Measurements from ENCODE around the gene FAM107A.
A peak's percentile ranks its signal among the peaks of the same experiment; 100 is the strongest.

Gene FAM107A

DNA sequence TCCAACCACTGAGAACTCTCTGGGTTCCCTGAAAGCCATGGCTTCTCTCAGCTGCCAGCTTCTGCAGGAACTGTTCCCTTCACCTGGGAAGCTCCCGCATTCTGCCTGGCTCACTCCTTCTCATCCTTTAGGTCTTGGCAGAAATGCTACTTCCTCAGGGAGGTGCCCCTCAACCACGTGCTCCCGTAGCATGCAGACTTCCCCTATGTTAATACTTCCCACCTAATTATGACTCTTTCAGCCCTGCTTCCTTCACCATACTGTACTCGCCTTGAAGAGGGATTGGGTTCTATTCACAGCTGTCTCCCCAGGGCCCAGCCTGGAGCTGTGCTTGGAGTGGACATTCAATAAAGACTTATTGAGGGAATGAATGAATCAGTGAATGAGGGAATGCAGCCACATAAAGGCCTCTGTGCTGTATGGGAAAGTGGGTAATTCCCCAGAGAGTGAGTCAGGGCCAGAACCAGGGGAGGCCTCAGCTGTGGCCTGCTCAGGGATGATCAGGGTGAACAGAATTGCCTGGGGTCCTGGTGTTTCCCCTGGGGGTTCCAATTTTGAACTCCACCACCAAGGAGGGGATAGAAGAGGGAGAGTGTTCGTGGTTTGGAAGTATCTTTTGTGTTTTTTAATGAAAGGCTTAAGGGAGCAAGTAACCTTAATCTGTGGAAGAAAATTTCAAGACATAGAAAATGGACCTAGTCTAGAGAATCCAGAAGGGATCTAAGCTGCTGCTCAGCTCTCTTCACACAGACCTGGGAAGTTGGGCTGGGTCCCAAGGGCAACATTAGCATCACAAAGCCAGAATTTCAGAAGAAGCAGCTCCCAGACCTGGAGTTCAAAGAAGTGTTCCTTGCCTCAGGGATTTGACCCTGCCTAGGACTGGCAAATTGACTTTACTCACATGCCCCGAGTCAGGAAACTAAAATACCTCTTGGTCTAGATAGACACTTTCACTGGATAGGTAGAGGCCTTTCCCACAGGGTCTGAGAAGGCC lies 14.6 kb upstream of the FAM107A start:
- DNase-seq = no peak

GRCh38 chr3:58588030-58588614 lies 10.9 kb upstream of the FAM107A start:
- peak; percentile 21 for DNase-seq

DNA sequence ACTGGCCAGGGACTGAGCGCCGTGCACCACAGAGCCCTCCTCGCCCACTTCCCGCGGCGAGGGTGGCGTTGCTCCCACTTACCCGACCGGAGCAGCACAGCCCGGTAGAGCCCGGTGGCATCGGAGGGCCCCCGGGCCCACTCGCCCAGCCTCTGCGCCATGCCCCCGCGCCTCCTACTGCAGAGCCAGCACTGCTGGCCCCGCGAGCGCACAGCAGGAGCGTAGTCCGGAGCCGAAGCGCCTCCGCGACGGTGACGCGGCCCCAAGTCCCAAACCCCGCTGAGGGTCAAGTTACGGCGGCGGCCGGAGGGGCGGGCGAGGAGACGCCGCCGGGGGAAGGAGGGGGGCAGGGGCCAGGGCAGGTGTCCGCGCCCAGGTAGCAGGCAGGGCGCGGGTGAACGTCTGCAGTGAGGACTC lies 9.6 kb upstream of the FAM107A start:
- DNase-seq = no peak

DNA sequence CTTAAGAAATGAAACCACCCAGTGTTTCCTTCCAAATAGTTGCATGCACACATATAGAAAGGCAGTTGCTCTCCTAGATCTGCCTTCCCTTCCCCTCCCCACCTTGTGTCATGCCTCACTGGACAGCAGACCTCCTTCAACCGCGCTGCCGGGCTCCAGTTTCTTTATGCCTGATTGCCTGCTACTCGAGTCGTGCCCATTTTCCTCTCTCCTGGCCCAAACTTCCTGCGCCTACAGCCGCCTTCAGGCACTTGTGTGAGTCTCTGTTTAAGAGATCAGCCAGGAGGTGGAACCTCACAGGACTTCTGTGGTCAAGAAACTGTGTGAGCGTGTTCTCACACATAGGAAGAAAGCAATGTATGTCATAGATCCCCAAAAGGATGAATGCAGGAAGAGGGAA lies 8.8 kb upstream of the FAM107A start:
- no peak for DNase-seq

- DNase-seq = peak; percentile 66
Observed at GRCh38 chr3:58585005-58585786, 8.0 kb upstream of the FAM107A start.

DNA sequence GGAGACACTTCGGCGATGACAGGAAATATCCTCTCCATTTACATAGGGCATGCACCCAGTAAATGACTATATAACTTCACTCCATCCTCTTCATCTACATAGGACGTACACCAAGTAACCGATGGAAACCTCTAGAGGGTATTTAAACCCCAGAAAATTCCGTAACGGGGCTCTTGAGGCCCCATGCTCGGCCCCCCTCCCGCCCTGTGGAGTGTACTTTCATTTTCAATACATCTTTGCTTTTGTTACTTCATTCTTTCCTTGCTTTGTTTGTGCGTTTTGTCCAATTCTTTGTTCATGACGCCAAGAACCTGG lies 7.5 kb upstream of the FAM107A start:
- DNase-seq = no peak

DNA sequence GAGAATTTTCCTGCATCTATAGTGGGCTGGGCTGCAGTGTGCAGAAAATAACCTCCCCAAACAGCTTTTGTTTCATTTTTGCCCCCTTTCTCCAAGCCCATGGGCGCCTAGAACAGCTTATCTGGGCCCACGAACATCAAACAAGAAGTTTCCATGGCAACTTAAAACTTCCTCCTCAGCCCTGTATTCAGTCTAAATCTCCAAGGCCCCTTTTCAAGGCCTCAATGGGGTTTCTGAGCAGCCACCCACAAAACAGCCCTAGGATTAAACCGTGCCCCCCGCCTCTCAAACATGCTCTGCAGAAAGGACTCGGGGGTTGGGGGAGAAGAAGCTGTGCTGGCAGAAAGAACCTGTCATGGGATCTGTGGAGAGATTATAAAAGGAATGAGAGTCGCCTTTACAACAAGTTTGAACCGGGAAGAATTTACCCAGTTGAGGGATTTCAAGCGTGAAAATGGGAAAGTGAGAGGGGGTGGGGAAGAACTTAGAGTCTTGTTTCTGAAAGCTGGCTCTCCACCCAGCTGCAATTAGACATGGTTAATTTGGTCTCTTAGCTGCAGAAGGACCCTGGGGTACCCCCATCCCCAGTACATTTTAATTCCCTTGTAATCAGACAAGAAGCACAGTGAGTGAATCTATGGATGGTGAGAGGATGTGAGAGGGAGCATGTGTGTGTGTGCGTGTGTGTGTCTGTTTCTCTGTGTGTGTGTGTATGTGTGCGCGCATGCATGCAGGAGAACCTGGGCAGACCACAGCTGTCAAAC lies 4.3 kb upstream of the FAM107A start:
- DNase-seq = no peak

DNA sequence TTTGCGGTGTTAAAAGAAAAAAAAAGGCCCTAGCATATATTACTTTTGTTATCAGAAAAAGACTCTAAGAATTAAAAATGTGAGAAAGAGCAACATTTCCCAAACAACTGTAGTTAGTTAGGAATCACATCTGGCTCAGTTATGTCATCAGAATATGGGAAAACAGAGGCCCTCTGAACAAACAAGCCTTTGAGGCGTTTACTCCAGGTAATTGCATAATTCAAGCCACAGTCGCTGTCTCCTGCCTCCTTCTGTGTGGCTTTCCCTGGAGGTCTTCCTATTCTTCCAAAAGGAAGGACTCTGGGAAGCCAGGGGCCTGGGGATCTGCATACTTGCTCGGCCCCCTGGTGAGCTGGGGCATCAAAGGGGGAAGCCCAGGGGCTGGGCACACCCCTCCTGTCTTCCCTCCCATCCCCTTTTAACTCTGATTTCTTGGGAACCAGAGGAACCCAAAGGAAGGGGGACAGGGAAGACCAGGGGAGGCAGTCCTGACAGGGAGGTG lies 3.7 kb upstream of the FAM107A start:
- DNase-seq = no peak

DNA sequence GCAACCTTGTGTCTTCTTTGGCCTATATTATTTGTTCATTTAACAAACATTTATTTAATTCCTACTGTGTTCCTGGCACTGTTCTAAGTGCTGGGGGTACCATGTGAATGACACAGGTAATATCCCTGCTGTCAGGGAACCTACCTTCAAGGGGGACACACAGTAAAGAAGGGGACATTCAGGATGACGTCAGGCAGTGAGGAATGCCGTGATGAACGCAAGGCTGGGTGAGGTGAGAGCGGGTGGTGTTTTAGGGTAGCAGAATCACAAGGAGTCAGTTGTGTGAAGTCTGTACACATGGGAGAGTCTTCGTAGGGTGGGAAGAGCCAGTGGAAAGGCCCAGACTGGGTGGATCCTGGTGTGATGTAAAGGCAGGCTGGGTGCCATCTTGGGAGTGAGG lies 1.7 kb upstream of the FAM107A start:
- DNase-seq = no peak

DNA sequence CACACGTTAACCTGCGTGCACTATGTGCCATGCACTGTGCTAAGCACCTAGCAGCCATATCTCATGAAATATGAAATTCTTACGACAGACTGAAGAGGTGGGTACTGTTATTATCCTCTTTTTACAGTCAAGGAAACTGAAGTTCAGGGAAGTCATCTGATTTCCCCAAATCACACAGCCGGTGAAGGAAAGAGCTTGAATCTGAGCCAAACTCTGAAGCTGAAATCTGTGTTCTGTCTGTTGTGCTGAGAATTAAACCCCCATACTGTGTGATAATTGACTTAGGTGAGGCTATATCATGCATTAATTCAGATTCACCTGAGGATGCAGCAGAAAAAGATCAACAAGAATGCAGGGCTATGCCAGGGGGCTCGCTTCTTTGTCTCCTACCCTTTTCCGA lies 475 bp downstream of the FAM107A start:
- no peak for DNase-seq

DNA sequence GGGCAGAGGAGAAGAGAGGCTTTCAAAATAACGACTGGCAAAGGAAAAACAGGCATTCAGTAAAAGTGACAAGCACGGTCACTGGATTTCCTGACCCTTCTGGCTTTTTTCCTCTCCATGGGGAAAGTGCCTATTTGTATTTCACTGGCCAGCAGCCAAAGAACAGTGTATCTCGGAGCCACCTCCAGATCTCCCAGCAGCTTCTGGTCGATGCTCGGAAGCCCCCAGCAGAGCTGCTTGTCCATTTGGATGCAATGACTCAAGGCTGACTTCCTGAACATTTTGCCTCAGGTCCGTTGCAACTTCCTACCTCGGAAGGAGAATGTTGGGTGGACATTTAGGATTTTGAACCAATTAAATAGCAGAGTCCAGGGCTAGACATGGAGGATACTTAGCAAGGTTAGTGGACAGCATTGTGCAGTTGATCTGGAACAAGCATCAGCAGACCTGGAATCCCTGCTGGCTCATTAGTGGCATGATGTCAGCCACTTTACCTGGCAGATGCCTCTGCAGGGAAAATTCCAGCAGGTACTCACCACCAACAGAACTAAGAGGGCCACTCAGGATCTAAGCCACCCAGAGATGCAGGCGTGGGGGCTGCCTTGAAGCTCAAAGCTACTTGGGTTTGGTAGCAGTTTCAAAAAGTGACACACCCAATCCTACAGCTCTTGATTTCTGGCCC lies 1.1 kb downstream of the FAM107A start:
- DNase-seq = no peak

GRCh38 chr3:58574682-58575081 lies 2.5 kb downstream of the FAM107A start:
- DNase-seq = no peak

- DNase-seq = no peak
Observed at GRCh38 chr3:58574106-58574505, 3.1 kb downstream of the FAM107A start.

DNA sequence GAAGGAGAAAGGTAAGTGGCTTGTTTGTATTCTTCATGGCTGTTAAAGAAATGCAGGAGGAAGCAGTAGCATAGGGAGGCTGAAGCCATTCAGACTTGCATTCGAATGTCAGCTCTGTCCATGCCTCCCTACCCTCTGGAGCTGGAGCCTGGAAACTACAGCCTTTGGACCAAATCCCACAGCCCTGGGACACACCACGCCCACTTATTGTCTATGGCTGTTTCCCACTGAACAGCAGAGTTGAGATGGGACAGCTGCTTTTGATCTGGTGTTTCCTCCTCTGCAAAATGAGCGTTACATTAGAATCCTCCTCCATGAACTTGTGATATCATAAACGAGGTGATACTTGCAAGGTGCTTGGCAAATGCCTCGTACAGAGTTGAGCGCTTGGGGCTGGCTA lies 3.6 kb downstream of the FAM107A start:
- DNase-seq = no peak

GRCh38 chr3:58572634-58573230 lies 4.5 kb downstream of the FAM107A start:
- DNase-seq = no peak

DNA sequence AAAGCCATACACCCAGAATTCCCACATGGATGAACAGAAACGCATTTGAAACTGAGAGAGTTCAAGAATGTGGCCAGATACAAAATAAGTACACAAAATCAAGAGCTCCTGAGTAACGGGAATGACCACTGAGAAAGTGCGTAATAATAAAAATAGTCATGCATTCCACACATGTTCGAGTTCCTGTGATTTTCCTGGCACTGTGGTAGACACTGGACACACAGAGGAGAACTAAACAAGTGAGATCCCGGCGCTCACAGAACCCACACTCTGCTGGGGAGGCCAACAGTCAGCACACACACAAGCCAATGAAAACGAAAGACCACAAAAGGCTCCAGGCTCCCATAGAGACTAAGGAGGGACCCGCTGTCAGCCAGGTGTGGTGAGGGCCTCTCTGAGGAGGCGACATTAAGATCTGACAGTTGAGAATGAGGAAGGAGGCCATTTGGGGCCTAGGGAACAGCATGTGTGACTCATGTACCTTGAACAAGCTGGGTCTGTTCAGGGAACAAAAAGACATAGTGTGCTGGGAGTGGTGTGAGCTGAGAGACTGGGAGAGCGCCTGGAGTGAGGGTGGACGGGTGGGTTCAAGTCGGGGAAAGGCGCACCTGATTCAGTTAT lies 5.1 kb downstream of the FAM107A start:
- DNase-seq = no peak

DNA sequence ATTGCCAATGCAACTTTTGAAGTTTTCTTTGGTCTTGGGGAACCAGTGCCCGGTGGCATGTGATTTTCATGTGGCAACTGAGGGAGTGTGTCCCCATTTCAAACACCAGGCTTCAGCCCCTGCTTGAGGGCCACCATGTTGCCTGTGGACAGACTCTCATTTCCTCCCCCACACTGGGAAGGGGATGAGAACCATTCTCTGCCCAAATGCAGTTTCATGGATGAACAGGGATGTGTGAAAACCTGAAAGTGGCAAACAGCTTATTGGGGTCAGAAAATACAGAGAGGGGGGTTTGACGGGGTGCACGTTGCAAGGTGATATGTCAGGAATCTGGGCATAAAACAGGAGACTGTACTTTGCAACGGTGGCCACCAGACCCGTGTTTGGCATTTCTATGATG lies 6.3 kb downstream of the FAM107A start:
- DNase-seq = no peak

GRCh38 chr3:58569287-58570001 lies 7.7 kb downstream of the FAM107A start:
- DNase-seq = no peak

DNA sequence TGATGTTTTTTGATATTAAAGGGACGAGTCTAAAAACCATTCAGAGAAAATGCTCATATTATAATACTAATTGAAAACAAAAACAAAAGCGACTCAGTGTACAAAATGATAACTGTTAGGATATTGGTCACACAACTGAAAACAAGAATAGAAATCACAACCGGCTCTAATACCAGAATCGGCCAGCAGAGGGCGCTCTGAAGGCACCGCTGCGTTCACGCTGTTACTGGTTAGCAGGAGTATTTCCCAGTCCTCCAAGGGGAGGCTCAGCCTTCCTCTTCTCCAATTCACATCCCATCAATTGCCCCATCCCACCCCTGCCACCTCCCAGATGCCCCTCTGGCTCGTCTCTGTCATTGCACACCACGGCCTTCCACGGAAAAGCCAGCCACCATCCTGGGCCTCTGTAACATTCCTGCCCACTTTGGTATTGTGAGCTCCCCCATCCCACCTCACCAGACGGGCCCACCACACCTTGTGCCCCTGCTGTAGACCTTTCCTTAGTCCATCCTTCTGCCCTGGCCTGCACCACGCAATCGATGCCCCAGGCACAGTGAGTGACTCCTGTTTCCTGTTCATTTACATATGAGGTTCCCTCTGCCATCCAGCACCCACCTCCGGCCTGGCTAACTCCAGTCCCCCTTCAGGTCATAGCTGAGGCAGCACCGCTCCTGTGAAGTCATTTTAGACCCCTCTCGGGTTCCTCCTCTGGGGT lies 8.5 kb downstream of the FAM107A start:
- peak; percentile 72 for DNase-seq

GRCh38 chr3:58567251-58567515 lies 10.0 kb downstream of the FAM107A start:
- DNase-seq = no peak
